ENCODE measurements around the gene MYOM3. TPM values are rescaled to one million over a fixed set of nuclear protein-coding genes. Genes with fewer than 3 reads are reported as not detected.

MYOM3 gene
- total and polyA plus RNA-seq, 2 of the 13 experiments (the other 11 are each of a cell fraction or from before 2014, with no cell fraction given) = 5.8 to 15.3 TPM

DNA sequence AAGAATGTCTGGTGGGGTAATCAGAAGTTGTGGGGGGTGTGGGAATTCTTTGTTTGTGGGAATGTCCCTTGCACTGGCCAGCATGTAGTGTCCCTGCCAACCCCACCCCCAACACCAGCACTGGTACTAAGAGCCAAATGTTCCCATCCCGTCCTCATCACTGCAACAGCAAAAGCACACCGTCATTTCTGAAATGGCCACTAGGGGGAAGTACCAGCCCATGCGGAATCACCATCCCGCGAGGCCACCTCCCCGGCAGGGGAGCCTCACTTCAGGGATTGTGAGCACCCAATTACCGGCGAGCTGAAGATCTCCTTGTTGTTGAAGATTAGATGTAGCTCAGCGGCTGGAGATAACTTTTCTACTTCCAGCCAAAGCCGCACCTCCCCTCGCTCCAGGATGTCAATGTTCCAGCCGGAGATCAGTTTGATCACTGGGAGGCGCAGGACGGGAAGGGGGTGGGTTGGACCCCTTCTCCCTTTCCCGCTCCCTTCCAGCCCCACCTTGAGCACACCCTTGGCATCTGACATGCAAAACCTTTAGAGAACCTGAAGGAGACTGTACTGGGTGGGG lies 41.0 kb downstream of the MYOM3 start (continued):
- TF ChIP-seq ZNF276 (CRISPR knock-in tag; IDR thresholded peaks at IDR 0.05; ENCODE audit: low read depth) (no peak), SIX1 (CRISPR knock-in tag; IDR thresholded peaks at IDR 0.05; ENCODE audit: borderline replicate concordance) (no peak), KMT2B (CRISPR knock-in tag; IDR thresholded peaks at IDR 0.05) (no peak), SMAD3 (CRISPR knock-in tag; IDR thresholded peaks at IDR 0.05) (0 out of 2 replicates have a peak, but pooled peaks have one; percentile 39), GATAD2A (CRISPR knock-in tag; IDR thresholded peaks at IDR 0.05) (peak; percentile 41; the same call in 1 of the 2 replicates), ZNF770 (CRISPR knock-in tag; IDR thresholded peaks at IDR 0.05) (no peak), ELF1 (CRISPR knock-in tag; IDR thresholded peaks at IDR 0.05) (peak; percentile 26; the same call in 1 of the 2 replicates), ZBTB38 (CRISPR knock-in tag; IDR thresholded peaks at IDR 0.05) (peak; percentile 20; the same call in 1 of the 2 replicates), STAG1 (CRISPR knock-in tag; IDR thresholded peaks at IDR 0.05) (peak; percentile 88), PATZ1 (CRISPR knock-in tag; IDR thresholded peaks at IDR 0.05) (peak; percentile 44; the same call in 1 of the 2 replicates), IRX3 (CRISPR knock-in tag; IDR thresholded peaks at IDR 0.05; ENCODE audit: borderline replicate concordance, low read depth) (no peak), ZSCAN21 (CRISPR knock-in tag; IDR thresholded peaks at IDR 0.05; ENCODE audit: borderline replicate concordance) (peak; percentile 23; the same call in 1 of the 2 replicates), CBX1 (IDR thresholded peaks at IDR 0.05; ENCODE audit: low read depth) (no peak), NFE2L2 (IDR thresholded peaks at IDR 0.05; ENCODE audit: low read length) (peak; percentile 15; the same call in 1 of the 2 replicates), MAZ (IDR thresholded peaks at IDR 0.05; ENCODE audit: borderline replicate concordance, low read depth, low read length) (no peak), MAZ (CRISPR knock-in tag; IDR thresholded peaks at IDR 0.05; ENCODE audit: low read depth) (peak; percentile 41; the same call in 1 of the 2 replicates), SP5 (CRISPR knock-in tag; IDR thresholded peaks at IDR 0.05; ENCODE audit: borderline replicate concordance, low read depth) (no peak), BHLHE40 (IDR thresholded peaks at IDR 0.05; ENCODE audit: low read length) (0 out of 2 replicates have a peak, but pooled peaks have one; percentile 29)
- TF ChIP-seq, protein P1, sequence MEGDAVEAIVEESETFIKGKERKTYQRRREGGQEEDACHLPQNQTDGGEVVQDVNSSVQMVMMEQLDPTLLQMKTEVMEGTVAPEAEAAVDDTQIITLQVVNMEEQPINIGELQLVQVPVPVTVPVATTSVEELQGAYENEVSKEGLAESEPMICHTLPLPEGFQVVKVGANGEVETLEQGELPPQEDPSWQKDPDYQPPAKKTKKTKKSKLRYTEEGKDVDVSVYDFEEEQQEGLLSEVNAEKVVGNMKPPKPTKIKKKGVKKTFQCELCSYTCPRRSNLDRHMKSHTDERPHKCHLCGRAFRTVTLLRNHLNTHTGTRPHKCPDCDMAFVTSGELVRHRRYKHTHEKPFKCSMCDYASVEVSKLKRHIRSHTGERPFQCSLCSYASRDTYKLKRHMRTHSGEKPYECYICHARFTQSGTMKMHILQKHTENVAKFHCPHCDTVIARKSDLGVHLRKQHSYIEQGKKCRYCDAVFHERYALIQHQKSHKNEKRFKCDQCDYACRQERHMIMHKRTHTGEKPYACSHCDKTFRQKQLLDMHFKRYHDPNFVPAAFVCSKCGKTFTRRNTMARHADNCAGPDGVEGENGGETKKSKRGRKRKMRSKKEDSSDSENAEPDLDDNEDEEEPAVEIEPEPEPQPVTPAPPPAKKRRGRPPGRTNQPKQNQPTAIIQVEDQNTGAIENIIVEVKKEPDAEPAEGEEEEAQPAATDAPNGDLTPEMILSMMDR (CRISPR knock-in tag; IDR thresholded peaks at IDR 0.05) = peak; percentile 96
- TF ChIP-seq, protein P2, sequence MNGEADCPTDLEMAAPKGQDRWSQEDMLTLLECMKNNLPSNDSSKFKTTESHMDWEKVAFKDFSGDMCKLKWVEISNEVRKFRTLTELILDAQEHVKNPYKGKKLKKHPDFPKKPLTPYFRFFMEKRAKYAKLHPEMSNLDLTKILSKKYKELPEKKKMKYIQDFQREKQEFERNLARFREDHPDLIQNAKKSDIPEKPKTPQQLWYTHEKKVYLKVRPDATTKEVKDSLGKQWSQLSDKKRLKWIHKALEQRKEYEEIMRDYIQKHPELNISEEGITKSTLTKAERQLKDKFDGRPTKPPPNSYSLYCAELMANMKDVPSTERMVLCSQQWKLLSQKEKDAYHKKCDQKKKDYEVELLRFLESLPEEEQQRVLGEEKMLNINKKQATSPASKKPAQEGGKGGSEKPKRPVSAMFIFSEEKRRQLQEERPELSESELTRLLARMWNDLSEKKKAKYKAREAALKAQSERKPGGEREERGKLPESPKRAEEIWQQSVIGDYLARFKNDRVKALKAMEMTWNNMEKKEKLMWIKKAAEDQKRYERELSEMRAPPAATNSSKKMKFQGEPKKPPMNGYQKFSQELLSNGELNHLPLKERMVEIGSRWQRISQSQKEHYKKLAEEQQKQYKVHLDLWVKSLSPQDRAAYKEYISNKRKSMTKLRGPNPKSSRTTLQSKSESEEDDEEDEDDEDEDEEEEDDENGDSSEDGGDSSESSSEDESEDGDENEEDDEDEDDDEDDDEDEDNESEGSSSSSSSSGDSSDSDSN (CRISPR knock-in tag; IDR thresholded peaks at IDR 0.05) = peak; percentile 36; the same call in 1 of the 2 replicates

Data from HepG2 (cell line).